HG03520 (cell line): ENCODE data around the gene FRMD8.

Experiments
- ATAC-seq: cut with Tn5 transposase; IDR thresholded peaks from one replicate; pipeline ENCODE4 v1.9.1; 2021; ENCODE audit warnings: mild to moderate bottlenecking, moderate library complexity; ENCODE audit not compliant: unreplicated experiment

The FRMD8 gene

GRCh38 chr11:65373839-65374580 is 12.4 kb upstream of the FRMD8 start:
- no peak for ATAC-seq

GRCh38 chr11:65375012-65375411 is 11.4 kb upstream of the FRMD8 start:
- ATAC-seq, result no peak

GRCh38 chr11:65376138-65376713 is 10.2 kb upstream of the FRMD8 start:
- ATAC-seq, result no peak

GRCh38 chr11:65377036-65377435 is 9.4 kb upstream of the FRMD8 start:
- ATAC-seq, result no peak

- no peak for ATAC-seq
Measured at GRCh38 chr11:65377777-65378176, 8.7 kb upstream of the FRMD8 start.

GRCh38 chr11:65378208-65378927 is 8.1 kb upstream of the FRMD8 start:
- no peak for ATAC-seq

GRCh38 chr11:65378928-65379638 is 7.4 kb upstream of the FRMD8 start:
- ATAC-seq, result no peak

- ATAC-seq, result no peak
Measured at GRCh38 chr11:65379698-65380459, 6.6 kb upstream of the FRMD8 start.

GRCh38 chr11:65380460-65381119 is 5.8 kb upstream of the FRMD8 start:
- ATAC-seq, result no peak

- no peak for ATAC-seq
Measured at GRCh38 chr11:65381716-65382032, 4.8 kb upstream of the FRMD8 start.

- peak; percentile 52 for ATAC-seq
Measured at GRCh38 chr11:65382033-65382803, 4.2 kb upstream of the FRMD8 start, which contains the start of gene SLC25A45. Gene SLC25A45 (minus strand): TSS chr11:65382646. CDS start chr11:65381951, 695 bp downstream.

GRCh38 chr11:65382804-65383368 is 3.6 kb upstream of the FRMD8 start:
- no peak for ATAC-seq

GRCh38 chr11:65383778-65384177 is 2.7 kb upstream of the FRMD8 start:
- no peak for ATAC-seq

GRCh38 chr11:65384301-65384889 is 2.0 kb upstream of the FRMD8 start:
- no peak for ATAC-seq

GRCh38 chr11:65388731-65389130 is 2.3 kb downstream of the FRMD8 start:
- ATAC-seq, result no peak

GRCh38 chr11:65389294-65389980 is 3.0 kb downstream of the FRMD8 start:
- no peak for ATAC-seq

GRCh38 chr11:65390099-65390941 is 3.9 kb downstream of the FRMD8 start:
- ATAC-seq, result no peak
